ENCODE measurements around the gene NBR1. TPM values are rescaled to one million over a fixed set of nuclear protein-coding genes. Genes with fewer than 3 reads are reported as not detected.
"Not testable (repeated sequence)": the region's sequence is repeated elsewhere in the genome, so short reads cannot be mapped to it uniquely, and the experiment has no call there.

The NBR1 gene
- polyA plus RNA-seq, 1 donor (not counting 4 experiments of a cell fraction or from before 2014, with no cell fraction given), result 65.7 TPM

DNA sequence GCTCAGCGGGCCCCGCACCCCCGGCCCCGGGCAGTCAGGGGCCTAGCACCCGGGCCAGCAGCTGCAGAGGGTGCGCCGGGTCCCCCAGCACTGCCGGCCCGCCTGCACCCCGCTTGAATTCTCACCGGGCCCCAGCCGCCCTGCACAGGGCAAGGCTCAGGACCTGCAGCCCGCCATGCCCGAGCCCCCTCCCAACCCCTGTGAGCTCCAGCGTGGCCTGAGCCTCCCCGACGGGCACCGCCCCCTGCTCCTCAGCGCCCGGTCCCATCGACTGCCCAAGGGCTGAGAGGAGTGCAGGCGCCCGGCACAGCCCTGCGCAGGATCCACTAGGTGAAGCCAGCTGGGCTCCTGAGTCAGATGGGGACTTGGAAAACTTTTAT lies 44.1 kb upstream of the NBR1 start:
- no peak for FAIRE-seq
- Histone ChIP-seq H3K4me1 (ENCODE audit: control insufficient read depth, extremely low read depth, insufficient read depth, low read length) (peaks cover 33% of the 10 kb centered on the region), H2AFZ (ENCODE audit: control insufficient read depth, low read length) (no peak overlapping the region), H3K9me1 (ENCODE audit: control insufficient read depth, extremely low read depth, insufficient read depth, low read length) (no peaks in the 10 kb centered on the region), H3K9me3 (ENCODE audit: control insufficient read depth, low read depth, low read length) (no peaks in the 10 kb centered on the region), H3K27ac (ENCODE audit: control insufficient read depth, insufficient read depth, low read length) (no peak overlapping the region), H3K36me3 (ENCODE audit: control insufficient read depth in 2 of 2, extremely low read depth in 1 of 2, insufficient read depth in 2 of 2, low read length in 2 of 2) (peaks cover 0 to under 1% of the 10 kb centered on the region in 2 experiments), H3K79me2 (ENCODE audit: control insufficient read depth, insufficient read depth, low read length) (peaks cover 36% of the 10 kb centered on the region), H3K9ac (ENCODE audit: control insufficient read depth, extremely low read depth, insufficient read depth, low read length) (no peak overlapping the region), H3K4me2 (ENCODE audit: control insufficient read depth, extremely low read depth, insufficient read depth, low read depth, low read length) (no peak overlapping the region), H4K20me1 (ENCODE audit: control insufficient read depth, extremely low read depth, insufficient read depth, low read length) (no peaks in the 10 kb centered on the region), H3K27me3 (ENCODE audit: control insufficient read depth, extremely low read depth, insufficient read depth, low read length) (no peaks in the 10 kb centered on the region), H3K4me3 (ENCODE audit: control insufficient read depth in 2 of 3, extremely low read depth in 1 of 3, insufficient read depth in 2 of 3, low read depth in 1 of 3, low read length in 3 of 3) (no peak overlapping the region)
- dilution Hi-C loops (cut with MboI; ENCODE audit: extremely low pct_ligation_motif_present, low sequenced_read_pairs), result no loop called here
- TF ChIP-seq, protein P1, sequence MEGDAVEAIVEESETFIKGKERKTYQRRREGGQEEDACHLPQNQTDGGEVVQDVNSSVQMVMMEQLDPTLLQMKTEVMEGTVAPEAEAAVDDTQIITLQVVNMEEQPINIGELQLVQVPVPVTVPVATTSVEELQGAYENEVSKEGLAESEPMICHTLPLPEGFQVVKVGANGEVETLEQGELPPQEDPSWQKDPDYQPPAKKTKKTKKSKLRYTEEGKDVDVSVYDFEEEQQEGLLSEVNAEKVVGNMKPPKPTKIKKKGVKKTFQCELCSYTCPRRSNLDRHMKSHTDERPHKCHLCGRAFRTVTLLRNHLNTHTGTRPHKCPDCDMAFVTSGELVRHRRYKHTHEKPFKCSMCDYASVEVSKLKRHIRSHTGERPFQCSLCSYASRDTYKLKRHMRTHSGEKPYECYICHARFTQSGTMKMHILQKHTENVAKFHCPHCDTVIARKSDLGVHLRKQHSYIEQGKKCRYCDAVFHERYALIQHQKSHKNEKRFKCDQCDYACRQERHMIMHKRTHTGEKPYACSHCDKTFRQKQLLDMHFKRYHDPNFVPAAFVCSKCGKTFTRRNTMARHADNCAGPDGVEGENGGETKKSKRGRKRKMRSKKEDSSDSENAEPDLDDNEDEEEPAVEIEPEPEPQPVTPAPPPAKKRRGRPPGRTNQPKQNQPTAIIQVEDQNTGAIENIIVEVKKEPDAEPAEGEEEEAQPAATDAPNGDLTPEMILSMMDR (optimal IDR thresholded peaks at IDR 0.05 in 1 of 3, IDR thresholded peaks at IDR 0.05 in 1 of 3, conservative IDR thresholded peaks at IDR 0.05 in 1 of 3; ENCODE audit: extremely low read depth in 1 of 3, insufficient read depth in 2 of 3, low read length in 3 of 3), result no peak
- no peak for TF ChIP-seq EZH2 (IDR thresholded peaks at IDR 0.05; ENCODE audit: low read length)
- DNase-seq (ENCODE audit: low read depth, low spot score), result no peak

DNA sequence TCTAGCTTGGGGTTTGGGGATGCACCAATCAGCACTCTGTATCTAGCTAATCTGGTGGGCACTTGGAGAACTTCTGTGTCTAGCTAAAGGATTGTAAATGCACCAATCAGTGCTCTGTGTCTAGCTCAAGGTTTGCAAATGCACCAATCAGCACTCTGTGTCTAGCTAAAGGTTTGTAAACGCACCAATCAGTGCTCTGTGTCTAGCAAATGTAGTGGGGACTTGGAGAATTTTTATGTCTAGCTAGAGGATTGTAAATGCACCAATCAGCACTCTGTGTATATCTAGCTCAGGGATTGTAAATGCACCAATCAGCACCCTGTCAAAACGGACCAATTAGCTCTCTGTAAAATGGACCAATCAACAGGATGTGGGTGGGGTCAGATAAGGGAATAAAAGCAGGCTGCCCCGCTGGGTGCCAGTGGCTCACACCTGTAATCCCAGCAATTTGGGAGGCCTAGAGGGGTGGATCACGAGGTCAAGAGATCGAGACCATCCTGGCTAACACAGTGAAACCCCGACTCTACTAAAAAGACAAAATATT lies 43.6 kb upstream of the NBR1 start:
- H3K4me3 ChIP-seq (ENCODE audit: control insufficient read depth in 2 of 3, extremely low read depth in 1 of 3, insufficient read depth in 2 of 3, low read depth in 1 of 3, low read length in 3 of 3); H3K36me3 ChIP-seq (ENCODE audit: control insufficient read depth in 2 of 2, extremely low read depth in 1 of 2, insufficient read depth in 2 of 2, low read length in 2 of 2); H3K27ac ChIP-seq (ENCODE audit: control insufficient read depth, insufficient read depth, low read length); H3K4me2 ChIP-seq (ENCODE audit: control insufficient read depth, extremely low read depth, insufficient read depth, low read depth, low read length); H2AFZ ChIP-seq (ENCODE audit: control insufficient read depth, low read length); dilution Hi-C loops (cut with MboI; ENCODE audit: extremely low pct_ligation_motif_present, low sequenced_read_pairs); DNase-seq (ENCODE audit: low read depth, low spot score); H3K27me3 ChIP-seq (ENCODE audit: control insufficient read depth, extremely low read depth, insufficient read depth, low read length); H3K9me1 ChIP-seq (ENCODE audit: control insufficient read depth, extremely low read depth, insufficient read depth, low read length); H3K9ac ChIP-seq (ENCODE audit: control insufficient read depth, extremely low read depth, insufficient read depth, low read length); FAIRE-seq; H4K20me1 ChIP-seq (ENCODE audit: control insufficient read depth, extremely low read depth, insufficient read depth, low read length); H3K9me3 ChIP-seq (ENCODE audit: control insufficient read depth, low read depth, low read length): not testable (repeated sequence)
- Histone ChIP-seq H3K79me2 (ENCODE audit: control insufficient read depth, insufficient read depth, low read length) (peaks cover 36% of the 10 kb centered on the region), H3K4me1 (ENCODE audit: control insufficient read depth, extremely low read depth, insufficient read depth, low read length) (peaks cover 33% of the 10 kb centered on the region)

DNA sequence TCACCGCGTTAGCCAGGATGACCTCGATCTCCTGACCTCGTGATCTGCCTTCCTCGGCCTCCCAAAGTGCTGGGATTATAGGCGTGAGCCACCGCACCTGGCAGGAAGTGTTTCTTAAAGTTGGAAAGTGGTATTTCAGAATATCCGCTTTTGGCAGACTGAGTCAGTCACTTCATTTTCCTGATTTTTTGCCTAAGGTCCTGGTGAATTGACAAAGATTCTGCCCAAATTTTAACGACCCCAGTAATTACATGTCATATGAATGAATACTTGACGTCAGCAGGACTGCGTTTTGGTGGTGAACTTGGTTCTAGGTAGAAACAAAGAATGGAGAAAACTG lies 41.4 kb upstream of the NBR1 start:
- Histone ChIP-seq H2AFZ (ENCODE audit: control insufficient read depth, low read length) (peak overlapping the region; percentile 61), H3K27ac (ENCODE audit: control insufficient read depth, insufficient read depth, low read length) (peak overlapping the region; percentile 81), H3K9ac (ENCODE audit: control insufficient read depth, extremely low read depth, insufficient read depth, low read length) (peak overlapping the region; percentile 72), H4K20me1 (ENCODE audit: control insufficient read depth, extremely low read depth, insufficient read depth, low read length) (no peaks in the 10 kb centered on the region), H3K4me2 (ENCODE audit: control insufficient read depth, extremely low read depth, insufficient read depth, low read depth, low read length) (peak overlapping the region; percentile 67), H3K4me3 (ENCODE audit: control insufficient read depth in 2 of 3, extremely low read depth in 1 of 3, insufficient read depth in 2 of 3, low read depth in 1 of 3, low read length in 3 of 3) (peak overlapping the region; percentile 7 to 32 (median 29)), H3K27me3 (ENCODE audit: control insufficient read depth, extremely low read depth, insufficient read depth, low read length) (no peaks in the 10 kb centered on the region), H3K4me1 (ENCODE audit: control insufficient read depth, extremely low read depth, insufficient read depth, low read length) (peaks cover 27% of the 10 kb centered on the region), H3K9me3 (ENCODE audit: control insufficient read depth, low read depth, low read length) (no peaks in the 10 kb centered on the region), H3K79me2 (ENCODE audit: control insufficient read depth, insufficient read depth, low read length) (peaks cover 26% of the 10 kb centered on the region), H3K9me1 (ENCODE audit: control insufficient read depth, extremely low read depth, insufficient read depth, low read length) (no peaks in the 10 kb centered on the region), H3K36me3 (ENCODE audit: control insufficient read depth in 2 of 2, extremely low read depth in 1 of 2, insufficient read depth in 2 of 2, low read length in 2 of 2) (peaks cover 7 to 10% of the 10 kb centered on the region in 2 experiments)
- dilution Hi-C loops (cut with MboI; ENCODE audit: extremely low pct_ligation_motif_present, low sequenced_read_pairs), result no loop called here
- DNase-seq (ENCODE audit: low read depth, low spot score) (no peak), FAIRE-seq (peak; percentile 51)
- TF ChIP-seq, protein P1 (optimal IDR thresholded peaks at IDR 0.05 in 1 of 3, IDR thresholded peaks at IDR 0.05 in 1 of 3, conservative IDR thresholded peaks at IDR 0.05 in 1 of 3; ENCODE audit: extremely low read depth in 1 of 3, insufficient read depth in 2 of 3, low read length in 3 of 3), result no peak
- TF ChIP-seq EZH2 (IDR thresholded peaks at IDR 0.05; ENCODE audit: low read length), result no peak

Data from keratinocyte (primary cell).